ENCODE measurements around the gene TVP23A.

The TVP23A gene

DNA sequence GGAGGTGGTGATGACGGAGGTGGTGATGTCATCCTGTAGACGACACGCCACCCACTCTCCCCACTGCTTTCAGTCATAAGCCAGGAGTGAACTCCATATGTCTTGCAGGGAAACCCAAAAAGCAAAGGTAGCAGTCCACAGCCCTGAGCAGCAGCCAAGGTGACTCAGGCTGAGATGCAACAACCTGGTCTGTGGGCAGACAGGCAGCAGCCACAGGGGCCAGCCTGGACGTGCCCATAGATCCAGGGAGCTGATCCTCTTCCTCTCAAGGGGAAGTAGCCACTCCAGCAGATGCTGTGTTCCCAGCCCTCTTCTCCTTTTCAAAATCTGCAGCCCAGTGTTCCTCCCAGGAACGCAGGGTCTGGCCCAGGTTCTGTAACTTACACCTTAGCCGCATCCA lies 41.1 kb upstream of the TVP23A start:
- no peaks in the 10 kb centered on the region for H3K4me1 Mint-ChIP-seq
- no peak overlapping the region for H3K4me3 Mint-ChIP-seq
- peaks cover 27% of the 10 kb centered on the region for H3K27me3 Mint-ChIP-seq (ENCODE audit: low read depth, poor library complexity)
- peaks cover 7% of the 10 kb centered on the region for H3K9me3 Mint-ChIP-seq
- TF ChIP-seq, protein P1, sequence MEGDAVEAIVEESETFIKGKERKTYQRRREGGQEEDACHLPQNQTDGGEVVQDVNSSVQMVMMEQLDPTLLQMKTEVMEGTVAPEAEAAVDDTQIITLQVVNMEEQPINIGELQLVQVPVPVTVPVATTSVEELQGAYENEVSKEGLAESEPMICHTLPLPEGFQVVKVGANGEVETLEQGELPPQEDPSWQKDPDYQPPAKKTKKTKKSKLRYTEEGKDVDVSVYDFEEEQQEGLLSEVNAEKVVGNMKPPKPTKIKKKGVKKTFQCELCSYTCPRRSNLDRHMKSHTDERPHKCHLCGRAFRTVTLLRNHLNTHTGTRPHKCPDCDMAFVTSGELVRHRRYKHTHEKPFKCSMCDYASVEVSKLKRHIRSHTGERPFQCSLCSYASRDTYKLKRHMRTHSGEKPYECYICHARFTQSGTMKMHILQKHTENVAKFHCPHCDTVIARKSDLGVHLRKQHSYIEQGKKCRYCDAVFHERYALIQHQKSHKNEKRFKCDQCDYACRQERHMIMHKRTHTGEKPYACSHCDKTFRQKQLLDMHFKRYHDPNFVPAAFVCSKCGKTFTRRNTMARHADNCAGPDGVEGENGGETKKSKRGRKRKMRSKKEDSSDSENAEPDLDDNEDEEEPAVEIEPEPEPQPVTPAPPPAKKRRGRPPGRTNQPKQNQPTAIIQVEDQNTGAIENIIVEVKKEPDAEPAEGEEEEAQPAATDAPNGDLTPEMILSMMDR (IDR thresholded peaks at IDR 0.05), result no peak
- no peak for DNase-seq
- no peak overlapping the region for H3K27ac Mint-ChIP-seq
- no peaks in the 10 kb centered on the region for H3K36me3 Mint-ChIP-seq (ENCODE audit: low read depth)

DNA sequence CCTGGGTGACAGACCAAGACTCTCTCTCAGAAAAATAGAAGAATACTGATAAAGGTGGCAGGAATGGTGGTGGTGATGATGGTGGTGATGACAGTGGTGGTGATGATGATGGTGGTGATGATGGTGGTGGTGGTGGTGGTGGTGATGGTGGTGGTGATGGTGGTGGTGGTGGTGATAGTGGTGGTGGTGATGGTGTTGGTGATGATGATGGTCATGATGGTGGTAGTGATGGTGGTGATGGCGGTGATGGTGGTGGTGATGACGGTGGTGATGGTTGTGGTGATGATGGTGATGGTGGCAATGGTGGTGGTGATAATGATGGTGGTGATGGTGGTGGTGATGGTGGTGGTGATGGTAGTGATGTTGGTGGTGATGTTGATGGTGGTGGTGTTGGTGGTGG lies 40.4 kb upstream of the TVP23A start:
- H3K4me3 Mint-ChIP-seq, result no peak overlapping the region
- TF ChIP-seq, protein P1 (IDR thresholded peaks at IDR 0.05), result no peak
- peaks cover 7% of the 10 kb centered on the region for H3K9me3 Mint-ChIP-seq
- H3K27me3 Mint-ChIP-seq (ENCODE audit: low read depth, poor library complexity), result peaks cover 27% of the 10 kb centered on the region
- no peaks in the 10 kb centered on the region for H3K36me3 Mint-ChIP-seq (ENCODE audit: low read depth)
- DNase-seq, result no peak
- no peak overlapping the region for H3K27ac Mint-ChIP-seq
- no peaks in the 10 kb centered on the region for H3K4me1 Mint-ChIP-seq

DNA sequence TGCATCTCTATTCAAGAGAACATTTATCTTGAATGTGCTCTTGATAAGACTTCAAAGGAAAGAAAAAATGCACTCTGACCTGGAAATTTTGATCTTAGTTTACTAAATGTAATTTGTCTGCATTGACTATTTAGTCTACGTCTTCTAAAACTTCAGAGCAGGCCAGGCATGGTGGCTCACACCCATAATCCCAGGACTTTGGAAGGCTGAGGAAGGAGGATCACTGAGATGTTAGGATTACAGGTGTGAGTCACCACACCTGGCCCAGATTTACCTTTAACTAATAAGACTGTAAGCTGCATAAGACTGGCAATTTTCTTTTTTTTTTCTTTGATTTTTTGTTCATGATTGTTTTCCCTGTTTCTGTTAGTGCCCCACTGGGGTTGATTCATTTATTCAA lies 39.6 kb upstream of the TVP23A start:
- no peak overlapping the region for H3K27ac Mint-ChIP-seq
- TF ChIP-seq, protein P1 (IDR thresholded peaks at IDR 0.05), result no peak
- H3K36me3 Mint-ChIP-seq (ENCODE audit: low read depth), result no peaks in the 10 kb centered on the region
- no peak for DNase-seq
- peaks cover 7% of the 10 kb centered on the region for H3K9me3 Mint-ChIP-seq
- H3K4me1 Mint-ChIP-seq, result no peaks in the 10 kb centered on the region
- peaks cover 22% of the 10 kb centered on the region for H3K27me3 Mint-ChIP-seq (ENCODE audit: low read depth, poor library complexity)
- H3K4me3 Mint-ChIP-seq, result no peak overlapping the region

DNA sequence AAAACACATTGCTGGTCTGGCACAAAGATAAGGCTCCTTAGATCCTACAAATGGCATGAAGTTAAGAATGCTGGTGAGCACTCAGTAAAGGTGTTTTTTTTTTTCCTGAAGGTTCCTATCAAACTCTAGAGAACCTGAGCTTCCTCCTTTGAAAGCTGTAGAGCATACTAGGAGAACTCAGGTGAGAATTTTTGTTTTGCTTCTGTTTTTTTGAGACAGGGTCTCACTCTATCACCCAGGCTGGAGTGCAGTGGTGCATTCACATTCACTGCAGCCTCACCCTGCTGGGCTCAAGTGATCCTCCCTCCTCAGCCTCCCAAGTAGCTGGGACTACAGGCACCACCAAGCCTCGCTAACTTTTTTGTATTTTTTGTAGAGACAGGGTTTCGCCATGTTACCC lies 37.4 kb upstream of the TVP23A start:
- Mint-ChIP-seq H3K27ac (no peak overlapping the region), H3K9me3 (peaks cover 7% of the 10 kb centered on the region), H3K27me3 (ENCODE audit: low read depth, poor library complexity) (peaks cover 9% of the 10 kb centered on the region), H3K4me1 (no peaks in the 10 kb centered on the region), H3K36me3 (ENCODE audit: low read depth) (no peaks in the 10 kb centered on the region), H3K4me3 (no peak overlapping the region)
- DNase-seq, result no peak
- TF ChIP-seq, protein P1 (IDR thresholded peaks at IDR 0.05), result no peak

DNA sequence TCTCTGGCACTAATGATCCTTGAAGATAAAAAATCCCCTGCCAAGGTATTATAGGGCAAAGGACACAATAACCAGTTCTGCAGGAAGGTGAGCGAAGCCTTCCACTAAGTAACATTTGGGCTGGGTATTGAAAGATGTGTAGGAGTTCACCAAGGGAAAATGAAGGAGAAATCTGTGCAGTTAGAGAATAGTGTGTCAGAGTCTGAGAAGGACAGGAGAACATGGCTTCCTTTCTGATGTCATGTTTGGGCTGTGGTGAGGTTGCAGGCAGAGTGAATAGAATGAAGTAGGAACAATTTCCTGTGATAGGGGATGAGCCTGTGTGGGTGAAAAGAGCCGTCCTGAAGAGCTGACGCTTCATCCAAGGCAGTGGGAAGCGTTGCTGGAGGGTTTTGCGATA lies 34.4 kb upstream of the TVP23A start:
- Mint-ChIP-seq H3K9me3 (no peaks in the 10 kb centered on the region), H3K27ac (no peak overlapping the region), H3K36me3 (ENCODE audit: low read depth) (no peaks in the 10 kb centered on the region), H3K4me3 (no peak overlapping the region), H3K27me3 (ENCODE audit: low read depth, poor library complexity) (peaks cover 8% of the 10 kb centered on the region), H3K4me1 (no peaks in the 10 kb centered on the region)
- DNase-seq, result no peak
- TF ChIP-seq, protein P1 (IDR thresholded peaks at IDR 0.05), result no peak

DNA sequence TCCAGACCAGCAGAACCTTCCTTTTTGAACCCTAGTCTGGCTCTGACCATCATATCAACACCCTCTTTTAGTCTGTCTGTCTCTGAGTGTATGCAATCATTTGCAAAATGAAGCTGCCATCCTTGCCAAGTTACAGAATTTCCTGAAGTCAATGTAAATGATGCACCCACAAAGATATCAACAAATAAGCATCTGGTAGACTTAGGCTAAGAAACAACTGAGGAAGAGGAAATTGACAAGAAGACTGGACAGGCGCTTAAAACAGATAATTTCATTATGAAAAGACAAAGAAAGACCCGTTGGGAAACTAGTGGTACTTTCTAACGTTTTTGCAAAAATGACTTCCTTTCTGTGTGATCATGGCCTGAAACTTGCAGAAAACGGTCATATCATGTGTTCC lies 33.7 kb upstream of the TVP23A start:
- DNase-seq, result no peak
- no peaks in the 10 kb centered on the region for H3K9me3 Mint-ChIP-seq

More for the DNA sequence above, 33.7 kb upstream of the TVP23A start:
- Mint-ChIP-seq H3K4me1 (no peaks in the 10 kb centered on the region), H3K36me3 (ENCODE audit: low read depth) (no peaks in the 10 kb centered on the region), H3K27me3 (ENCODE audit: low read depth, poor library complexity) (peaks cover 8% of the 10 kb centered on the region), H3K27ac (no peak overlapping the region), H3K4me3 (no peak overlapping the region)
- TF ChIP-seq, protein P1 (IDR thresholded peaks at IDR 0.05), result no peak

Measured in nephron progenitor cell (in vitro differentiated cells).